HCT116 (cell line): ENCODE results near the gene TRIM64.
"Not testable (repeated sequence)": the region's sequence is repeated elsewhere in the genome, so short reads cannot be mapped to it uniquely, and the experiment has no call there.

Experiments used
- EZH2phosphoT487 ChIP-seq: fragments of 200-600 bp; IDR thresholded peaks from 2 replicates; pipeline ENCODE4 v1.6.1; 2018; ENCODE audit warnings: antibody characterized with exemption, borderline replicate concordance
- POLR2A ChIP-seq: IDR thresholded peaks from 2 replicates; pipeline ENCODE4 v1.7.0; 2011; ENCODE audit warnings: borderline replicate concordance; ENCODE audit not compliant: insufficient read depth, insufficient read length; ENCODE audit errors: extremely low read depth
- TF ChIP-seq, protein P1 (sequence below), 3 experiments: fragments of 200-600 bp in 1 of 3; sonication (generic) in 1 of 3; IDR thresholded peaks in 2 of 3; conservative IDR thresholded peaks in 1 of 3; 2 replicates each; pipeline ENCODE4 v1.5.1; 2012 to 2017; ENCODE audit warnings: low read depth in 2 of 3, low read length in 2 of 3, antibody characterized with exemption in 1 of 3, borderline replicate concordance in 1 of 3, control low read depth in 1 of 3, mild to moderate bottlenecking in 1 of 3, mixed read lengths in 1 of 3, mixed run types in 1 of 3, moderate library complexity in 1 of 3; ENCODE audit not compliant: insufficient read depth in 1 of 3

GRCh38 chr11:89923764-89924163 is 42.1 kb upstream of the TRIM64 start, which contains the start of gene TRIM49D2:
- TF ChIP-seq, protein P1, sequence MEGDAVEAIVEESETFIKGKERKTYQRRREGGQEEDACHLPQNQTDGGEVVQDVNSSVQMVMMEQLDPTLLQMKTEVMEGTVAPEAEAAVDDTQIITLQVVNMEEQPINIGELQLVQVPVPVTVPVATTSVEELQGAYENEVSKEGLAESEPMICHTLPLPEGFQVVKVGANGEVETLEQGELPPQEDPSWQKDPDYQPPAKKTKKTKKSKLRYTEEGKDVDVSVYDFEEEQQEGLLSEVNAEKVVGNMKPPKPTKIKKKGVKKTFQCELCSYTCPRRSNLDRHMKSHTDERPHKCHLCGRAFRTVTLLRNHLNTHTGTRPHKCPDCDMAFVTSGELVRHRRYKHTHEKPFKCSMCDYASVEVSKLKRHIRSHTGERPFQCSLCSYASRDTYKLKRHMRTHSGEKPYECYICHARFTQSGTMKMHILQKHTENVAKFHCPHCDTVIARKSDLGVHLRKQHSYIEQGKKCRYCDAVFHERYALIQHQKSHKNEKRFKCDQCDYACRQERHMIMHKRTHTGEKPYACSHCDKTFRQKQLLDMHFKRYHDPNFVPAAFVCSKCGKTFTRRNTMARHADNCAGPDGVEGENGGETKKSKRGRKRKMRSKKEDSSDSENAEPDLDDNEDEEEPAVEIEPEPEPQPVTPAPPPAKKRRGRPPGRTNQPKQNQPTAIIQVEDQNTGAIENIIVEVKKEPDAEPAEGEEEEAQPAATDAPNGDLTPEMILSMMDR (IDR thresholded peaks at IDR 0.05 in 2 of 3, conservative IDR thresholded peaks at IDR 0.05 in 1 of 3; ENCODE audit: borderline replicate concordance in 1 of 3, insufficient read depth in 1 of 3, low read depth in 2 of 3, low read length in 2 of 3) = not testable (repeated sequence)
- not testable (repeated sequence) for TF ChIP-seq POLR2A, EZH2phosphoT487
